ENCODE measurements around the gene C2CD4C.

DNA sequence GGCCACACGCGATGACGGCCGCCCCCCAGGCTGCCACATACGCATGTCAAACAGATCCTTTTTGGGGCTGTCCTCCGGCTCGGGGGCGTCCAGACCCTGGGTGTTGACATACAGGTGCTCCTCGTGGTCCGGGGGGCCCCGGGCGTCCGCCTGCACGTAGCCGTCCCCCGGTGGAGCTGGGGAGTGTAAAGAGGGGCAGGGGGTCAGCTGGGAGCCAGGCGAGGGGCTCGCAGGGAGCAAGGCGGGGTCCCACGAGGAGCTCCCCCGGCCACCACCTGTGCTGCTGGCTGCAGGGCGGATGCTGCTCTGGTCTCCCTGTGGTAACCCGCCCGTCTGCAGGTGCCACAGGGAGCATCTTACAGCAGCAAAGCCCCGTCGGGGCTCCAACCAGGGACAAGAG lies 16.1 kb upstream of the C2CD4C start:
- TF ChIP-seq, protein P1, sequence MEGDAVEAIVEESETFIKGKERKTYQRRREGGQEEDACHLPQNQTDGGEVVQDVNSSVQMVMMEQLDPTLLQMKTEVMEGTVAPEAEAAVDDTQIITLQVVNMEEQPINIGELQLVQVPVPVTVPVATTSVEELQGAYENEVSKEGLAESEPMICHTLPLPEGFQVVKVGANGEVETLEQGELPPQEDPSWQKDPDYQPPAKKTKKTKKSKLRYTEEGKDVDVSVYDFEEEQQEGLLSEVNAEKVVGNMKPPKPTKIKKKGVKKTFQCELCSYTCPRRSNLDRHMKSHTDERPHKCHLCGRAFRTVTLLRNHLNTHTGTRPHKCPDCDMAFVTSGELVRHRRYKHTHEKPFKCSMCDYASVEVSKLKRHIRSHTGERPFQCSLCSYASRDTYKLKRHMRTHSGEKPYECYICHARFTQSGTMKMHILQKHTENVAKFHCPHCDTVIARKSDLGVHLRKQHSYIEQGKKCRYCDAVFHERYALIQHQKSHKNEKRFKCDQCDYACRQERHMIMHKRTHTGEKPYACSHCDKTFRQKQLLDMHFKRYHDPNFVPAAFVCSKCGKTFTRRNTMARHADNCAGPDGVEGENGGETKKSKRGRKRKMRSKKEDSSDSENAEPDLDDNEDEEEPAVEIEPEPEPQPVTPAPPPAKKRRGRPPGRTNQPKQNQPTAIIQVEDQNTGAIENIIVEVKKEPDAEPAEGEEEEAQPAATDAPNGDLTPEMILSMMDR (IDR thresholded peaks at IDR 0.05; ENCODE audit: borderline replicate concordance, extremely low read depth, low read length, poor library complexity, severe bottlenecking): no peak
- no peak for TF ChIP-seq EZH2 (IDR thresholded peaks at IDR 0.05; ENCODE audit: borderline replicate concordance, low read depth, low read length, severe bottlenecking)
